Common myeloid progenitor, CD34-positive (primary cell): ENCODE data around the gene CDH18. TPM values are rescaled to one million over a fixed set of nuclear protein-coding genes. Genes with fewer than 3 reads are reported as not detected.

Source experiments
- CTCF ChIA-PET: fragments of 350-600 bp; sonication (Branson Sonifier 250); formaldehyde crosslinking; loops from one replicate; lab custom pipeline; 2021; ENCODE audit warnings: antibody characterized with exemption; lab: Charles Lee
- POLR2A ChIA-PET: fragments of 350-600 bp; sonication (Branson Sonifier 250); formaldehyde crosslinking; loops from one replicate; lab custom pipeline; 2021; ENCODE audit warnings: antibody characterized with exemption; lab: Charles Lee
- DNase-seq, 3 donors: peaks; one replicate each; pipeline versions ENCODE4 v3.0.0 to v3.0.0-alpha.2; 2013
- H3K27ac ChIP-seq, 2 experiments: 1 replicate in 1 of 2; 2 replicates in 1 of 2; pipeline ENCODE4 v1.7.0; 2013; ENCODE audit warnings: inconsistent platforms in 2 of 2, low read length in 2 of 2, mild to moderate bottlenecking in 2 of 2, low read depth in 1 of 2, moderate library complexity in 1 of 2; ENCODE audit not compliant: severe bottlenecking in 2 of 2, insufficient read depth in 1 of 2, poor library complexity in 1 of 2
- H3K27me3 ChIP-seq, 5 experiments: replicated peaks in 2 of 5; 1 replicate in 3 of 5; 2 replicates in 2 of 5; pipeline versions ENCODE4 v1.6.1 to v1.7.0; 2013; ENCODE audit warnings: low read length in 4 of 5, mild to moderate bottlenecking in 2 of 5, moderate library complexity in 2 of 5, inconsistent platforms in 1 of 5; ENCODE audit not compliant: insufficient read depth in 5 of 5, control insufficient read depth in 4 of 5
- H3K36me3 ChIP-seq, 4 experiments: 1 replicate in 2 of 4; 2 replicates in 2 of 4; pipeline versions ENCODE4 v1.6.1 to v1.7.0; 2013; ENCODE audit warnings: low read length in 3 of 4, control low read depth in 1 of 4, mild to moderate bottlenecking in 1 of 4; ENCODE audit not compliant: control insufficient read depth in 4 of 4, insufficient read depth in 4 of 4
- H3K4me1 ChIP-seq, 4 experiments: 1 replicate in 3 of 4; 2 replicates in 1 of 4; pipeline versions ENCODE4 v1.6.1 to v1.7.1; 2013; ENCODE audit warnings: low read length in 3 of 4, mild to moderate bottlenecking in 3 of 4, control low read depth in 1 of 4, inconsistent platforms in 1 of 4, moderate library complexity in 1 of 4; ENCODE audit not compliant: control insufficient read depth in 4 of 4, insufficient read depth in 4 of 4; ENCODE audit errors: control extremely low read depth in 1 of 4
- H3K4me3 ChIP-seq, 7 experiments: 1 replicate in 4 of 7; 2 replicates in 3 of 7; pipeline versions ENCODE4 v1.5.1 to v1.7.0; 2013; ENCODE audit warnings: mild to moderate bottlenecking in 7 of 7, low read length in 6 of 7, moderate library complexity in 6 of 7, inconsistent platforms in 2 of 7, low read depth in 2 of 7, control low read depth in 1 of 7; ENCODE audit not compliant: insufficient read depth in 4 of 7, control insufficient read depth in 1 of 7; ENCODE audit errors: extremely low read depth in 1 of 7
- H3K9me3 ChIP-seq, 5 experiments: 1 replicate in 4 of 5; 2 replicates in 1 of 5; pipeline versions ENCODE4 v1.6.1 to v1.7.1; 2013; ENCODE audit warnings: low read length in 4 of 5, mild to moderate bottlenecking in 2 of 5, inconsistent platforms in 1 of 5, low read depth in 1 of 5, moderate library complexity in 1 of 5; ENCODE audit not compliant: control insufficient read depth in 4 of 5, insufficient read depth in 2 of 5; ENCODE audit errors: control extremely low read depth in 1 of 5
- WGBS: methylation state at CpG from one replicate; pipeline ENCODE4 v1.1.5; 2013; ENCODE audit not compliant: insufficient coverage; 5-methylcytosine and 5-hydroxymethylcytosine counted together
- polyA plus RNA-seq: library from polyadenylated mRNA; unstranded; fragments of 120-200 nt; gene quantifications from one replicate; pipeline ENCODE4 v1.2.1, GENCODE V29; 2013

CDH18 gene
- not detected for polyA plus RNA-seq

GRCh38 chr5:19987612-19988361, at the start of gene CDH18:
TSS of gene CDH18 (minus strand) at chr5:19988200. CDS start at chr5:19838986, 149,214 bp downstream.
- H3K4me1 ChIP-seq = peaks cover 6 to 10% (median 7%) of the 10 kb centered on the region in 4 experiments
- CTCF ChIA-PET = no interaction called here
- no peaks in the 10 kb centered on the region for H3K9me3 ChIP-seq
- no peaks in the 10 kb centered on the region for H3K36me3 ChIP-seq
- DNase-seq = peak in 2 of 3 donors; percentile 25 to 30
- peak within 1 kb of the TSS in 5 of 7 experiments; percentile 8 to 68 (median 56) for H3K4me3 ChIP-seq
- 17% methylated on average over 16 of the region's 26 CpGs for WGBS
- H3K27me3 ChIP-seq = peaks cover 2 to 21% (median 17%) of the 10 kb centered on the region in 5 experiments
- H3K27ac ChIP-seq = no peak within 1 kb of the TSS
- POLR2A ChIA-PET = no interaction called here

GRCh38 chr5:20034717-20035116, 46.7 kb upstream of the CDH18 start:
- no CpG with 5 or more reads among the region's 1 CpG for WGBS
- Histone ChIP-seq H3K4me3 (no peak overlapping the region), H3K4me1 (peaks cover 0 to 6% (median 2%) of the 10 kb centered on the region in 4 experiments), H3K9me3 (peaks cover 0 to 3% (median 0%) of the 10 kb centered on the region in 5 experiments), H3K27ac (no peak overlapping the region), H3K27me3 (no peaks in the 10 kb centered on the region), H3K36me3 (no peaks in the 10 kb centered on the region)
- POLR2A ChIA-PET = no interaction called here
- CTCF ChIA-PET = no interaction called here
- no peak for DNase-seq

- Histone ChIP-seq H3K36me3 (no peaks in the 10 kb centered on the region), H3K27ac (no peak overlapping the region), H3K4me3 (no peak overlapping the region), H3K9me3 (peaks cover 0 to 3% (median 0%) of the 10 kb centered on the region in 5 experiments), H3K4me1 (peaks cover 0 to 6% (median 2%) of the 10 kb centered on the region in 4 experiments), H3K27me3 (no peaks in the 10 kb centered on the region)
- 100% methylated on average over 2 of the region's 2 CpGs for WGBS
- CTCF ChIA-PET = no interaction called here
- POLR2A ChIA-PET = no interaction called here
- DNase-seq = no peak
These were observed 45.9 kb upstream of the CDH18 start for GRCh38 chr5:20033881-20034280.

GRCh38 chr5:20032896-20033295, 44.9 kb upstream of the CDH18 start:
- POLR2A ChIA-PET = no interaction called here
- H3K9me3 ChIP-seq = peaks cover 0 to 3% (median 0%) of the 10 kb centered on the region in 5 experiments
- H3K27ac ChIP-seq = no peak overlapping the region
- WGBS = no CpG with 5 or more reads among the region's 2 CpGs
- peak overlapping the region in 2 of 7 experiments; percentile 22 to 47 for H3K4me3 ChIP-seq
- CTCF ChIA-PET = interaction anchor here (1.3 kb wide), 1 partner anchor 9 kb away, joined by 3 read pairs; no protein-coding TSS in a partner anchor
- peak; percentile 18 to 57 (median 52) for DNase-seq
- H3K27me3 ChIP-seq = no peaks in the 10 kb centered on the region
- peaks cover 0 to 6% (median 2%) of the 10 kb centered on the region in 4 experiments for H3K4me1 ChIP-seq
- no peaks in the 10 kb centered on the region for H3K36me3 ChIP-seq

GRCh38 chr5:20030125-20030524, 42.1 kb upstream of the CDH18 start:
- Histone ChIP-seq H3K9me3 (no peaks in the 10 kb centered on the region), H3K27ac (no peak overlapping the region), H3K27me3 (no peaks in the 10 kb centered on the region), H3K4me3 (no peak overlapping the region), H3K4me1 (peaks cover 0 to 6% (median 2%) of the 10 kb centered on the region in 4 experiments), H3K36me3 (no peaks in the 10 kb centered on the region)
- ChIA-PET POLR2A (no interaction called here), CTCF (no interaction called here)
- no peak for DNase-seq

GRCh38 chr5:20029266-20029665, 41.3 kb upstream of the CDH18 start:
- Histone ChIP-seq H3K27ac (no peak overlapping the region), H3K27me3 (no peaks in the 10 kb centered on the region), H3K9me3 (no peaks in the 10 kb centered on the region), H3K4me1 (peaks cover 0 to 6% (median 2%) of the 10 kb centered on the region in 4 experiments), H3K4me3 (no peak overlapping the region), H3K36me3 (no peaks in the 10 kb centered on the region)
- CTCF ChIA-PET = no interaction called here
- 100% methylated on average over 1 of the region's 3 CpGs for WGBS
- DNase-seq = no peak
- POLR2A ChIA-PET = no interaction called here

- Histone ChIP-seq H3K27ac (no peak overlapping the region), H3K9me3 (no peaks in the 10 kb centered on the region), H3K4me3 (no peak overlapping the region), H3K27me3 (no peaks in the 10 kb centered on the region), H3K4me1 (peaks cover 0 to 6% (median 2%) of the 10 kb centered on the region in 4 experiments), H3K36me3 (no peaks in the 10 kb centered on the region)
- DNase-seq = no peak
- POLR2A ChIA-PET = no interaction called here
- 91% methylated on average over 2 of the region's 6 CpGs for WGBS
- CTCF ChIA-PET = no interaction called here
These were observed 40.5 kb upstream of the CDH18 start for GRCh38 chr5:20028506-20028905.
